Upper lobe of left lung (tissue), 4 donors: Measurements from ENCODE around the gene ULK4.

Experiments used
- CTCF ChIP-seq, 6 experiments: fragments of 450-650 bp in 4 of 6; fragments of 200-600 bp in 2 of 6; sonication (generic) in 2 of 6; IDR thresholded peaks; one replicate each; pipeline ENCODE4 v1.5.1; 2016 to 2019; ENCODE audit warnings: antibody characterized with exemption in 6 of 6
- POLR2A ChIP-seq, 4 donors: fragments of 450-650 bp; IDR thresholded peaks; one replicate each; pipeline ENCODE4 v1.5.1; 2016 to 2017; ENCODE audit warnings: antibody characterized with exemption in 4 of 4, mild to moderate bottlenecking in 2 of 4

DNA sequence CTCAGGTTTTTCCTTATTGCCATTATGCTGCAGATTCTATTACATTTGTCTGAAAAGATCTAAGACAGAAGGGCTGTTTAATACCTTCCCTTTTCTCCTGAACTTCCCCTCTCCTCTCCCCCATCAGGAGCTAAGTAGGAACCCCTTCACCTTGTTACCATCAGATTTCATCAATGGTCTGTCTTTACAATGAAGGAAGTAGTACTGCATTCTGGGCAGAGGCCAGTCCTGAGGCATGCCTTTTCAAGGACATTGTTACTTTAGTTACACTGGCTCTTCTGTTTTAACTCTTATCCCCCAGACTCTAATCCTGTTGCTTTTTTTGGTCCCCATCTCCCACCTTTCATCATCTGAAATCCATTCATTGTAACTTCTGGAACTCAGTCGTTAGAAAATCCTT lies 754.5 kb downstream of the ULK4 start:
- TF ChIP-seq POLR2A (IDR thresholded peaks at IDR 0.05) (no peak), CTCF (IDR thresholded peaks at IDR 0.05) (no peak)
